A549 (cell line): ENCODE results near the gene SMOC1.

Experiments used
- BHLHE40 ChIP-seq: IDR thresholded peaks from 2 replicates; pipeline ENCODE4 v1.6.1; 2012; ENCODE audit warnings: low read depth, low read length, inconsistent platforms
- CBX2 ChIP-seq: fragments of 200-600 bp; sonication (generic); IDR thresholded peaks from 2 replicates; pipeline ENCODE4 v1.6.1; 2016; ENCODE audit warnings: low read depth, mild to moderate bottlenecking, borderline replicate concordance
- CTCF ChIP-seq: fragments of >200 bp; sonication (Bioruptor Twin); formaldehyde crosslinking; IDR thresholded peaks from 3 replicates; pipeline ENCODE4 v1.5.1; 2016
- HDAC2 ChIP-seq: fragments of 200-600 bp; sonication (generic); IDR thresholded peaks from 2 replicates; pipeline ENCODE4 v1.6.1; 2016
- KDM1A ChIP-seq: fragments of 200-600 bp; sonication (generic); IDR thresholded peaks from 2 replicates; pipeline ENCODE4 v1.6.1; 2016; ENCODE audit warnings: low read depth, mild to moderate bottlenecking
- MAFK ChIP-seq: fragments of 450-650 bp; IDR thresholded peaks from 2 replicates; pipeline ENCODE4 v1.6.1; 2014; ENCODE audit not compliant: partially characterized antibody
- MYC ChIP-seq: IDR thresholded peaks from 2 replicates; pipeline ENCODE4 v1.6.1; 2012; ENCODE audit warnings: mild to moderate bottlenecking, inconsistent platforms, low read length, improper control_type of control experiment, borderline replicate concordance
- SMC3 ChIP-seq: fragments of >200 bp; sonication (Bioruptor Twin); formaldehyde crosslinking; IDR thresholded peaks from 3 replicates; pipeline ENCODE4 v1.6.1; 2018; ENCODE audit warnings: inconsistent platforms
- USF2 ChIP-seq: fragments of 450-650 bp; IDR thresholded peaks from 2 replicates; pipeline ENCODE4 v1.6.1; 2014; ENCODE audit warnings: antibody characterized with exemption

- TF ChIP-seq KDM1A: no peak
- TF ChIP-seq CTCF: no peak
- TF ChIP-seq MYC: no peak
- no peak for TF ChIP-seq MAFK
- no peak for TF ChIP-seq BHLHE40
- no peak for TF ChIP-seq SMC3
- TF ChIP-seq USF2: no peak
- no peak for TF ChIP-seq HDAC2
- no peak for TF ChIP-seq CBX2
Measured at GRCh38 chr14:69982220-69982839, 103.1 kb downstream of the SMOC1 start.
